DMS79 treated with DMSO at 0.1 percent for 48 hours (cell line): ENCODE measurements around the gene CFAP73.
"Not testable (repeated sequence)": the region's sequence is repeated elsewhere in the genome, so short reads cannot be mapped to it uniquely, and the experiment has no call there.

Experiments used
- DNase-seq: peaks from one replicate; lab custom pipeline; 2025; lab: John Stamatoyannopoulos, UW

Gene CFAP73

DNA sequence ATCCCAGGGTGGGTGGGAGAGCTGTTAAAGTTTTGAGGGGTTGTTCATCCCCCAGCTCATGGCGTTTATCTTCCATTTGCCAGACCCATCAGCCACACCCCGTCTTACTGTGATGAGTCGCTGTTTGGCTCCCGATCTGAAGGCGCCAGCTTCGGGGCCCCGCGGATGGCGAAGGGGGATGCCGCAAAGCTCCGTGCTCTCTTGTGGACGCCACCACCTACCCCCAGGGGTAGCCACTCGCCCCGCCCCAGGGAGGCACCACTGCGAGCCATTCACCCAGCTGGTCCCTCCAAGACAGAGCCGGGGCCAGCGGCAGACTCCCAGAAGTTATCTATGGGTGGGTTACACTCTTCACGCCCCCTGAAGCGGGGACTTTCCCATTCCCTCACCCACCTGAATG, 41.7 kb downstream of the CFAP73 start:
- no peak for DNase-seq

DNA sequence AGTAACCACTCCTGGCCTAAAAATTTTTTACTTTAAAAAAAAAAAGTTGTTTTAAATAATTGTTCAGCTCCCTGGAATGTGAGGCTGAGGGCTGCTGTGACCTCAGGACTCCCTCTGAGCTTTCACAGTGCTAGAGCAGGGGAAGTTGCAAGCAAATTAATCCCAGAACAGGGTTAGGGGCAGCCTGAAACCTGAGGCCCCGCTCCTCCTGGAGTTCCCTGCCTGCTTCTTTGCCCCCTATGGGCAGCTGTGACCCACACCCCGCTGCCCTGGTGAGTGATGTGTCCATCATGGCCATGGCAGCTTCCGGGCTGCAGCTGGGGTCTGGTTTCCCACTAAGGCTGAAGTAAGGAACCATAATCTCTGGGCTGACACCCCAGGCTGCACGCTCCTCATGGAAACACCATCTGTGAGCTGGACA, 45.5 kb downstream of the CFAP73 start:
- no peak for DNase-seq

DNA sequence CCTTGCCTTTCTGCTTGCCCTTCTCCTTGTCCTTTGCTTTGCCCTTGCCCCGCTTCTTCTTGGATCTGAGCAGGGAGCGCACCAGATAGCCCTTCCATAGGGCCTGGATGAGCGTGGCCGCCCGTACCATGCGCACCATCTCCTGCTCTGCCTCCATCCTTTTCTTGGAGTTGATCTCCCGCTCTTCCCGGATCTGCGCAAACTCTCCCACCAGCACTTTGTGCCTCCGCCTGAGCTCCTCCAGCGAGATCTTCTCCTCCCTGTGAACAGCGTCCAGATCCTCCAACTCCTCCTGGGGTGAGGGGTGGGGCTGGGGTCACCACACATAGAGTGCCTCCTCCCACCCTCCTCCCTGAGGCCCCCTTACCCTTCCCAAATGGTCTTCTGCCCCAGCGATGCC, 46.1 kb downstream of the CFAP73 start:
- DNase-seq, result no peak

DNA sequence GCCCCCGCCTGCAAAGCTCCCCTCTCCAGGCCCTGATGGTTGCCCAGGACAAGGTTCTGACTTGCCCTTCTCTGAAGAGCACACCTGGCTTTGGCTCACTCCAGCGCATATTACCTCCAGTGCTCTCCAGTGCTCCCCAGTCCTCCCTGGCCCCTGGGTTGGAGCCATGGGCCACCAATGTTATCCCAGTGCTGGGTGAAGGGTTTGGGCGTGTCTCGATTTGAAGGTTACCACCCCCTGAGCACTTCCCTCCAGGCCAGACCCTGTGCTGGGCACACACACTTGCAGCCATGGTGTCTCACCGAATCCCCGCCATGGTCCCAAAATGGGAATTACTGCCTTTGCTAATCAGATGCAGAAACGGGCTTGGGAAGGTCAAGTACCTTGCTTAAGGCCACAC, 47.1 kb downstream of the CFAP73 start:
- no peak for DNase-seq

DNA sequence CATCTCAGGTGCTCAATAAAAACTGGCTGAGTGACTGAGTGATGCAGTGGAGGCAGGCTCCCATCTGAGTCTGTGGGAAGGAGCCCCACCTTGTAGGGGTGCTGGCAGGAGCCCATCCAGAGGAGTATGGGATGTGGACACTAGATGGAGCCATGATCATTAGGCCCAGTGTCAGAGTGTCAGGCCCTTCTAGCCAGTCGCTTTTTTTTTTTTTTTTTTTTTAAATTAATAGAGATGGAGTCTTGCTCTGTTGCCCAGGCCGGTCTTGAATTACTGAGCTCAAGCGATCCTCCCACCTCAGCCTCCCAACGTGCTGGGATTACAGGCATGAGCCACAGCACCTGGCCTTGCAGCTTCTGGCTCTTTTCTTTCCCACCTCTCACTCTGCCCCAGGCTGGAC, 47.5 kb downstream of the CFAP73 start:
- peak; percentile 27 for DNase-seq

DNA sequence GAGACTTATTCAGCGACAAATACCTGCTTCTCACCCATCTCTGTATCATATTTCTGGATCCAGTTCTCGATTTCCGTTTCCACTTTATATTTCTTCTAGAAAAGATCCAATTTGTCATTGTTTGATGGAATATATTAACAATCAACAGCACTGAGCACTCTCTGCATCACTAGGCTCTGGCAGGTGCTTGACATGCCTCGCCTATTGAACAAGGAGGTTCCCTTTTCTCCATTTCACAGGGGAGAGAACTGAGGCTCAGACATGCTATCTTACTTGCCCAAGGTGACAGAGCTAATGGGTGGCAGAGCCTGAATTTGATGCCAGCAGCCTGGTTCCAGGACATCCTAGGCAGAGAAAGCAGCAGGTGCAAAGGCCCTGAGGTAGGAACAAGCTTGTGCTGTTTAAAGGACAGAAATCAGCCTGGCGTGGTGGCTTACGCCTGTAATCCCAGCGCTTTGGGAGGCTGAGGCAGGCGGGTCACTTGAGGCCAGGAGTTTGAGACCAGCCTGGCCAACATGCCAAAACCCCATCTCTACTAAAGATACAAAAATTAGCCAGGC, 48.1 kb downstream of the CFAP73 start:
- DNase-seq, result no peak

DNA sequence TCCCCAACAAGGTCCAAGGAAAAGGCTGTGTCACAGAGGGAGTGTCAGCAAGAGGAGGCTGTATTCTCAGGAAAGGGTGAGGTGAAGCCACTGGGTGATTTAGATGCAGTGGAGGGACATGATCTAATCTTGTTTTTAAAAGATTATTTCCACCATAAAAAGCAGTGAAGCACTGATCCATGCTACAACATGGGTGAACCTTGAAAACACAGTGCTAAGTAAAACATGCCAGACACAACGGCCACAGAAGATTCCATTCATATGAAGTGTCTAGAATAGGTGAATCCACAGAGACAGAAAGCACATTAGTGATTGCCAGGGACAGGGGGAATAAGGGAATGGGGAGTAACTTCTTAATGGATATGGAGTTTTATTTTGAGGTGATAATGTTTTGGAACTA, 48.8 kb downstream of the CFAP73 start:
- no peak for DNase-seq

DNA sequence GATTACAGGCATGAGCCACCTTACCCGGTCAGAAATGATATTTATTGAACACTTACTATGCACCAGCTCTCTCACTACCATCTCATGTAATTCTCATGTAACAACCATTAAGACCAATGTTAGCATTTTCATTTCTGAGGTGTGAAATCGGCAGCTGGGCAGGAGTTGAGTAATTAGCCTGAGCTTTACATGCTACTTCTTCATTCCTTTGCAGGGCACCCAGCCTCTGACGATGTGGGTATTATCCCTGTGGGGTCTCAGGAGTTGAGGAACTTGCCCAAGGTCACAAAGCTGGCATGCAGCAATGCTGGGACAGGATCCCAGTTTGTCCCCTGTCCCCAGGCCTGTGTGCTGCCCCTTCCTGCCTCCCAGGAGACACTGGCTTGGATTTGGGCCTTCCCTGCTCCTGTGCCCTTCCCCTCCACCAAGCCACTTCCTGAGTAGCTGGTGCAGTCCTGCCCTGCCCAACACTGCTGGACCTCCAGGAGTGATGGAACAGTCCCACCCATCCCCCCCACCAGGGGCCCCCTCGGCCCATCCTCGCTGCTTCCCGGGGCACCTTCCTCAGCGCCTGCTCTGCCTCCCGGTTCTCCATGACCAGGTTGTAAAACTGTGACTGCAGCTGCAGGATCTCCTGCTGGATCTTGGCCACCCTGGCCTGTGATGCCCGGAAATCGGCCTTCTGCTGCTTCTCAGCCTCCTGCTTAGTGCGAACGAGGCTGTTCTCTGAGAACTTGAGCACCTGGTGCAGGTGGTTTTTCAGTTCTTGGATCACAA, 50.7 kb downstream of the CFAP73 start:
- no peak for DNase-seq

- no peak for DNase-seq
These were observed 52.0 kb downstream of the CFAP73 start for GRCh38 chr12:113201187-113202177.

DNA sequence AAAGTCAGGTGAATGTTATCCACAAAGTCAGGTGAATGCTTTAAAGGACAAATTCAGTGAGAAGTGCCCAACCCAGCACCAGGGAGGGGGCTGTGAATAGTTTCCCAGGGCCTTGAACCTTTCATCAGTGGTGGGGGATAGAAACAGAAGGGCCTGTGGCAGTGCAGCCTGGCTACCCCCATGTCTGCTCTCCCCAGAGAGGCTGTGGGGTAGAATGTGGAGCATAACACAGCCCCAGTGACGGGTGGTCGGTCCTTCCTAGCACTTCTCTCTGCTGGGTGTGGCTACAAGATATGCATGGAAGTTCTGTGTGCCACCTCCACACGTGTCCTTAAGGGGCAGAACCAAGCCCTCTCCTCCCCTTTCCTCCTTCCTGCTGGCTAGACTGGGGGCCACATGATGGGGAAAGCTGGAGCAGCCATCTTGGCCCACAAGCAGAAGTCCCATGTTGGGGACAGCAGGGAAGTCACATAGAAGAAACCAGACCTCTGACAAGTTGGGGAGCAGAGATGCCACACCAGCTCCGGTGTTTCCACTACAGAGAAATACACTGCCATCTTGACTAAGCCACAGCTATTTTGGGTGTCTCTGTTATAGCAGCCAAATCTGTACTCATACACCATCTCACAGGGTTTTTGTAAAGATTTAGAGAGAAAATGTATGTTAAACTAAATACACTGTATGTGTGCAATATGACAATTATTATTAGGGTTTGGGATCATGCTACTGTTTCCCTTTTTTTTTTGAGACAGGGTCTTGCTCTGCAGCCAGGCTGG, 53.0 kb downstream of the CFAP73 start:
- DNase-seq, result no peak

DNA sequence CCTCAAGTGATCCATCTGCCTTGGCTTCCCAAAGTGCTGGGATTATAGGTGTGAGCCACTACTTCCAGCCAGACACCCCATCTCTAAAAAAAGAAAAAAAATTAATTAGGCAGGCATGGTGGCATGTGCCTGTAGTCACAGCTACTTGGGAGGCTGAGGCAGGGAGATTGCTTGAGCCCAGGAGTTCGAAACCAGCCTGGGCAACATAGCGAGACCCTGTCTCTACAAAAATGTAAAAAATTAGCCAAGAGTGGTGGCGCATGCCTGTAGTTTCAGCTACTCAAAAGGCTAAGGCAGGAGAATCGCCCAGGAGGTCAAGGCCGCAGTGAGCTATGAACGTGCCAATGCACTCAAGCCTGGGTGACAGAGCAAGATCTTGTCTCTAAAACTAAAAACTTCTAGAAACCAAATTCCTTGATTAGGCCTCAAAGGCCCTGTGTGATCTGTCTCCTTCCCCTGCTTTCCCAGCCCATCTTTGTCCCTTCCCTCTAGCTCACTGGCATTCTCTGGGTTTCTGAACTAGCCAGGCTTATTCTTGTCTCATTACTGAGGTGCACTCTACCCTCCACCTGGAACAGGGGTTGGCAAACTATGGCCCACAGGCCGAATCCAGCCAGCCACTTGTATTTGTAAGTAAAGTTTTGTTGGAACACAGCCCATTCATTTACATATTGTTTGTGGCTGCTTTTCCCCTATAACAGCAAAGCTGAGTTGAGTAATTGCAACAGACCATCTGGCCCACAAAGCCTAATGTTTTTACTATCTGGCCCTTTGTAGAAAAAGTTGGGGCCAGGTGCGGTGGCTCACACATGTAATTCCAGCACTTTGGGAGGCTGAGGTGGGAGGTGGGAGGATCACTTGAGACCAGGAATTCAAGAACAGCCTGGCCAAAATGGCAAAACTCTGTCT, 54.6 kb downstream of the CFAP73 start:
- no peak for DNase-seq

DNA sequence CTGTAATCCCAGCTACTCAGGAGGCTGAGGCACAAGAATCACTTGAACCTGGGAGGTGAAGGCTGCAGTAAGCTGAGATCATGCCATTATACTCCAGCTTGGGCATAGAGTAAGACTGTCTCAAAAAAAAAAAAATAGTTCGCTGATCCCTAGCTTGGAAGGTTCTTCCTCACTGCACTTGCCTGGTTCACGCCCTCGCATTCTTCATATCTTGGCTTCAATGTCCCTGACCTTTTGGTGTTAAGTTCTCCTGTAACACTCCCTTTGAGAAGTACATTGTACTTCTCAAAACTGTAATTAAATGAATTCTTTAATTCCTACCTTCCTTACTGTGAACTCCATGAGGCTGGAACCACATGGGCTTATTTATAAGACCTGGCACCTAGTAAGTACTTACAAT, 55.3 kb downstream of the CFAP73 start:
- DNase-seq, result no peak

DNA sequence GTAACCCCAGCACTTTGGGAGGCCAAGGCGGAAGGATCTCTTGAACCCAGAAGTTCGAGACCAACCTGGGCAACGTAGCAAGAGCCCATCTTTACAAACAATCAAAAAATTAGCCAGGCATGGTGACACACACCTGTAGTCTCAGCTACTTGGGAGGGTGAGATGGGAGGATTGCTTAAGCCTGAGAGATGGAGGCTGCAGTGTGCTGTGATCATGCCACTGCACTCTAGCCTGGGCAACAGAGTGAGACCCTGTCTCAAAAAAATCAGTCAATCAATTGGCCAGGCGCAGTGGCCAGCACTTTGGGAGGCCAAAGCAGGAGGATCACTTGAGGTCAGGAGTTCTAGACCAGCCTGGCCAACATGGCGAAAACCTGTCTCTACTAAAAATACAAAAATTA, 57.3 kb downstream of the CFAP73 start:
- DNase-seq, result not testable (repeated sequence)

DNA sequence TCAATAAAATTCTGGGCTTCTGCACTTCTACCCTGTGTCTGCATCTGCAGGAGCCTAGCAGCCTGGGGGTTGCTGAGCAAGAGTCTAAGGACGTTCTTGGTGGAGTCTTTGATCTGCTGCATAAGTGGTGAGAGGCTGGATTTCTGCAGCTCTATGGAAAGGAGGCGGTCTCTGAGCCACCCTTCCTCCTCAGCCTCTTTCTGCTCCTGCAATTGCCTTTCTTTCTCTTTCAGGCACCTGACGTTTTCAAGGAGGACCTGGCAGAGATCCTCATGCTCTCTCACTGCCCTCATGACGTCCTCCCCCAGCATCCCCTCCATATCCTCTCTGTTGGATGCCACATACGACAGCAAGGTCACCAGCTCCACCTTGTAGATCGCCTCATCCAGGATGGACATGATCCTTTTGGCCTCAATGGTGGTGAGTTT, 58.1 kb downstream of the CFAP73 start:
- no peak for DNase-seq

GRCh38 chr12:113208041-113208934, 58.8 kb downstream of the CFAP73 start:
- DNase-seq, result no peak
